A549 (cell line): ENCODE data around the gene IPO11.

Source experiments
- CEBPB ChIP-seq, 2 experiments: fragments of >200 bp in 1 of 2; sonication (Bioruptor Twin) in 1 of 2; formaldehyde crosslinking in 1 of 2; IDR thresholded peaks; 2 replicates each; pipeline ENCODE4 v1.6.1; 2012 to 2016
- CTCF ChIP-seq: fragments of >200 bp; sonication (Bioruptor Twin); formaldehyde crosslinking; IDR thresholded peaks from 3 replicates; pipeline ENCODE4 v1.5.1; 2016
- KDM1A ChIP-seq: fragments of 200-600 bp; sonication (generic); IDR thresholded peaks from 2 replicates; pipeline ENCODE4 v1.6.1; 2016; ENCODE audit warnings: low read depth, mild to moderate bottlenecking
- MAZ ChIP-seq: fragments of 150-350 bp; IDR thresholded peaks from 2 replicates; pipeline ENCODE4 v1.6.1; 2014; ENCODE audit warnings: antibody characterized with exemption, low read depth, low read length, borderline replicate concordance
- REST ChIP-seq: fragments of 200-600 bp; sonication (generic); IDR thresholded peaks from 2 replicates; pipeline ENCODE4 v1.6.1; 2016; ENCODE audit warnings: antibody characterized with exemption, mild to moderate bottlenecking, moderate library complexity
- SREBF2 ChIP-seq: fragments of 450-650 bp; IDR thresholded peaks from 2 replicates; pipeline ENCODE4 v1.6.1; 2014; ENCODE audit warnings: mild to moderate bottlenecking, moderate library complexity

- TF ChIP-seq CEBPB (IDR thresholded peaks at IDR 0.05) = no peak
- TF ChIP-seq KDM1A = no peak
- no peak for TF ChIP-seq CTCF
- no peak for TF ChIP-seq MAZ
- TF ChIP-seq REST = no peak
- TF ChIP-seq SREBF2 = no peak
Measured at GRCh38 chr5:62649025-62649424, 236.5 kb downstream of the IPO11 start.
